CD14-positive monocyte (primary cell): ENCODE results near the gene PPT1. TPM values are rescaled to one million over a fixed set of nuclear protein-coding genes. Genes with fewer than 3 reads are reported as not detected.

ENCODE experiments used
- DNase-seq, 3 donors: peaks; one replicate each; pipeline ENCODE4 v3.0.0-alpha.2; 2011 to 2022
- H2AFZ ChIP-seq: 2 replicates; pipeline ENCODE4 v1.6.0; 2012; ENCODE audit warnings: mild to moderate bottlenecking, low read depth, low read length, inconsistent platforms; ENCODE audit not compliant: insufficient read depth, poor library complexity, severe bottlenecking
- H3K27ac ChIP-seq, 2 donors: 1 replicate in 1 of 2; 2 replicates in 1 of 2; pipeline ENCODE4 v1.5.1; 2012 to 2013; ENCODE audit warnings: low read length in 2 of 2, control low read depth in 1 of 2, inconsistent platforms in 1 of 2, low read depth in 1 of 2, mild to moderate bottlenecking in 1 of 2
- H3K27me3 ChIP-seq, 2 donors: one replicate each; pipeline versions ENCODE4 v1.6.0 to v1.6.1; 2011 to 2013; ENCODE audit warnings: low read length in 2 of 2; ENCODE audit not compliant: control insufficient read depth in 2 of 2, insufficient read depth in 2 of 2
- H3K36me3 ChIP-seq, 2 donors: replicated peaks in 1 of 2; 1 replicate in 1 of 2; 2 replicates in 1 of 2; pipeline versions ENCODE4 v1.5.1 to v1.6.1; 2012 to 2013; ENCODE audit warnings: low read length in 2 of 2, control low read depth in 1 of 2, inconsistent platforms in 1 of 2, mild to moderate bottlenecking in 1 of 2; ENCODE audit not compliant: insufficient read depth in 2 of 2, control insufficient read depth in 1 of 2
- H3K4me1 ChIP-seq, 2 donors: 1 replicate in 1 of 2; 2 replicates in 1 of 2; pipeline versions ENCODE4 v1.5.1 to v1.6.1; 2012 to 2013; ENCODE audit warnings: low read length in 2 of 2, control low read depth in 1 of 2, inconsistent platforms in 1 of 2, mild to moderate bottlenecking in 1 of 2, moderate library complexity in 1 of 2; ENCODE audit not compliant: insufficient read depth in 2 of 2, control insufficient read depth in 1 of 2
- H3K4me2 ChIP-seq: replicated peaks from 2 replicates; pipeline ENCODE3; 2012; ENCODE audit warnings: low read length, moderate library complexity, mild to moderate bottlenecking; ENCODE audit not compliant: poor library complexity, severe bottlenecking; ENCODE audit errors: extremely low read depth
- H3K4me3 ChIP-seq, 3 experiments: fragments of 200-600 bp in 1 of 3; sonication (generic) in 1 of 3; replicated peaks in 1 of 3; 1 replicate in 2 of 3; 2 replicates in 1 of 3; pipeline ENCODE4 v1.5.1; 2011 to 2013; ENCODE audit warnings: low read length in 3 of 3, mild to moderate bottlenecking in 3 of 3, control low read depth in 2 of 3, low read depth in 2 of 3, inconsistent platforms in 1 of 3, moderate library complexity in 1 of 3
- H3K79me2 ChIP-seq: 2 replicates; pipeline ENCODE4 v1.6.0; 2012; ENCODE audit warnings: mild to moderate bottlenecking, control low read depth, inconsistent platforms, low read length, moderate library complexity; ENCODE audit not compliant: insufficient read depth
- H3K9ac ChIP-seq: 2 replicates; pipeline ENCODE4 v1.6.0; 2017; ENCODE audit warnings: low read length, mild to moderate bottlenecking; ENCODE audit not compliant: insufficient read depth, poor library complexity, severe bottlenecking
- H3K9me3 ChIP-seq, 2 donors: replicated peaks in 1 of 2; 1 replicate in 1 of 2; 2 replicates in 1 of 2; pipeline versions ENCODE4 v1.5.1 to v1.6.1; 2012 to 2013; ENCODE audit warnings: low read length in 2 of 2, control low read depth in 1 of 2; ENCODE audit not compliant: control insufficient read depth in 1 of 2, insufficient read depth in 1 of 2
- H4K20me1 ChIP-seq: 2 replicates; pipeline ENCODE4 v1.6.0; 2012; ENCODE audit warnings: mild to moderate bottlenecking, low read length, control low read depth, moderate library complexity; ENCODE audit not compliant: insufficient read depth
- H3K27ac Mint-ChIP-seq, 7 donors: one replicate each; pipeline ENCODE4 v1.8.0; 2020; ENCODE audit warnings: mild to moderate bottlenecking in 7 of 7, mixed read lengths in 7 of 7, moderate library complexity in 6 of 7, inconsistent platforms in 2 of 7
- H3K27me3 Mint-ChIP-seq, 3 donors: one replicate each; pipeline ENCODE4 v1.8.0; 2021 to 2022; ENCODE audit warnings: low read depth in 3 of 3, mild to moderate bottlenecking in 3 of 3, mixed read lengths in 3 of 3, moderate library complexity in 3 of 3, inconsistent platforms in 1 of 3
- H3K36me3 Mint-ChIP-seq, 2 donors: one replicate each; pipeline ENCODE4 v1.8.0; 2020; ENCODE audit warnings: mixed read lengths in 2 of 2, inconsistent platforms in 1 of 2, mild to moderate bottlenecking in 1 of 2
- H3K4me1 Mint-ChIP-seq: one replicate; pipeline ENCODE4 v1.8.0; 2020; ENCODE audit warnings: mild to moderate bottlenecking, mixed read lengths
- H3K4me3 Mint-ChIP-seq, 2 donors: one replicate each; pipeline ENCODE4 v1.8.0; 2020; ENCODE audit warnings: mild to moderate bottlenecking in 2 of 2, mixed read lengths in 2 of 2, moderate library complexity in 1 of 2
- H3K9me3 Mint-ChIP-seq, 7 donors: one replicate each; pipeline ENCODE4 v1.8.0; 2020 to 2022; ENCODE audit warnings: mixed read lengths in 7 of 7, mild to moderate bottlenecking in 6 of 7, moderate library complexity in 6 of 7, inconsistent platforms in 2 of 7
- CTCF ChIP-seq: fragments of 200-600 bp; IDR thresholded peaks from one replicate; pipeline ENCODE4 v1.8.0; 2022; ENCODE audit warnings: antibody characterized with exemption, mild to moderate bottlenecking
- WGBS: methylation state at CpG from one replicate; pipeline ENCODE4 v1.1.5; 2013; ENCODE audit warnings: missing lambda C conversion rate; ENCODE audit not compliant: insufficient coverage; 5-methylcytosine and 5-hydroxymethylcytosine counted together
- intact Hi-C, 2 donors: fragments of 100-400 bp; cut with micrococcal nuclease; formaldehyde crosslinking; loops; one replicate each; pipeline versions ENCODE4 v1.15.0 to v1.15.1; 2023
- polyA plus RNA-seq, 3 donors: library from polyadenylated mRNA; depleted of rRNA in 1 of 3; unstranded in 2 of 3; stranded (reverse) in 1 of 3; fragments of 300-500 nt in 2 of 3; fragments of >200 nt in 1 of 3; fragmentation: Illumina TruSeq in 2 of 3; gene quantifications; 1 replicate in 2 of 3; 2 replicates in 1 of 3; pipeline ENCODE4 v1.2.3, GENCODE V29; 2012 to 2021

PPT1 gene
- polyA plus RNA-seq, 3 donors: 166 to 1,143 (median 658) TPM

- WGBS: 100% methylated on average over 1 of the region's 3 CpGs
- Mint-ChIP-seq H3K27ac (no peak overlapping the region), H3K9me3 (peaks cover 2 to 13% (median 10%) of the 10 kb centered on the region in 7 donors), H3K27me3 (peaks cover 0 to 7% (median 5%) of the 10 kb centered on the region in 3 donors), H3K4me1 (no peaks in the 10 kb centered on the region), H3K4me3 (no peak overlapping the region), H3K36me3 (no peaks in the 10 kb centered on the region)
- Histone ChIP-seq H2AFZ (no peak overlapping the region), H3K9me3 (peaks cover 5 to 6% of the 10 kb centered on the region in 2 donors), H3K9ac (no peak overlapping the region), H3K27ac (no peak overlapping the region), H3K4me1 (no peaks in the 10 kb centered on the region), H3K4me3 (no peak overlapping the region), H3K36me3 (no peaks in the 10 kb centered on the region), H3K27me3 (no peaks in the 10 kb centered on the region), H4K20me1 (no peaks in the 10 kb centered on the region), H3K4me2 (no peak overlapping the region), H3K79me2 (no peaks in the 10 kb centered on the region)
- intact Hi-C loops: no loop called here
- no peak for DNase-seq
- TF ChIP-seq CTCF: no peak
These were observed 5.8 kb upstream of the PPT1 start for GRCh38 chr1:40102896-40103295.

- Histone ChIP-seq H3K9me3 (peaks cover 5 to 6% of the 10 kb centered on the region in 2 donors), H3K4me1 (peaks cover 8% of the 10 kb centered on the region in 2 donors), H3K4me3 (no peak overlapping the region), H3K9ac (no peak overlapping the region), H3K36me3 (no peaks in the 10 kb centered on the region), H3K4me2 (no peak overlapping the region), H3K27ac (no peak overlapping the region), H4K20me1 (no peaks in the 10 kb centered on the region), H3K79me2 (peaks cover 3% of the 10 kb centered on the region), H3K27me3 (no peaks in the 10 kb centered on the region), H2AFZ (no peak overlapping the region)
- Mint-ChIP-seq H3K36me3 (no peaks in the 10 kb centered on the region), H3K4me1 (peaks cover 6% of the 10 kb centered on the region), H3K27ac (no peak overlapping the region), H3K4me3 (no peak overlapping the region), H3K27me3 (peaks cover 0 to 7% (median 5%) of the 10 kb centered on the region in 3 donors), H3K9me3 (peaks cover 2 to 13% (median 9%) of the 10 kb centered on the region in 7 donors)
- intact Hi-C loops: no loop called here
- WGBS: no CpG with 5 or more reads among the region's 1 CpG
- no peak for DNase-seq
- no peak for TF ChIP-seq CTCF
These were observed 5.0 kb upstream of the PPT1 start for GRCh38 chr1:40102038-40102437.
